ENCODE measurements around the gene MYLK4.

MYLK4 gene

DNA sequence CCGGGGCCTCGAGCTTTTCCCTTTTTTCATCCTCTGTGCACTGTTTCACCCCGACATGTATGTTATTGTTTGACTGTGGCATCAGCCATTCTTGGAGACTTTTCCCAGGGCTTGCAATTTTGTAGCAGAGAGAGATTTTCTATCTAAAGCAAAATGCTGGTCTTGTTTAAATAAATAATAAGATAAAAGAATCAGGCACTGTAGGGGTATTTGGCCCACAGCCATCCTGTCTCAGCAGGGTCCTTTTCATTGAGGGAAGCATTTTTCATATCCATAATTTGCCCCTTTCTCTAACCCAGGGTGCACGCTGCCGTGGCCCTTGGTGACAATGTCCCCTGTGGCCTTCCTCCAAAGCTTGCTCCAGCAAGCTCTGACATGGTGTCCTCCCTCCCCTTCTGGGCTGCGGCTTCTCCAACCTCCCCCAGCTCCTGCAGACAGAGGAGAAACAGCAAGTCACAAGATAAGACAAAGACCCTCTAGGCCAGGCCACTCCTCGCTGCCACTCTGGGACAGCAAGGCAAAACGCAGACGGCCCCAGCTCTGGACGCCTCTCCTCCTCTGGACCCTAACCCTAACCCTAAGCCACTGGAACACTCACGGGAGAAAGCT, 117.6 kb downstream of the MYLK4 start:
- no peak for DNase-seq (ENCODE audit: low read depth in 2 of 2)

DNA sequence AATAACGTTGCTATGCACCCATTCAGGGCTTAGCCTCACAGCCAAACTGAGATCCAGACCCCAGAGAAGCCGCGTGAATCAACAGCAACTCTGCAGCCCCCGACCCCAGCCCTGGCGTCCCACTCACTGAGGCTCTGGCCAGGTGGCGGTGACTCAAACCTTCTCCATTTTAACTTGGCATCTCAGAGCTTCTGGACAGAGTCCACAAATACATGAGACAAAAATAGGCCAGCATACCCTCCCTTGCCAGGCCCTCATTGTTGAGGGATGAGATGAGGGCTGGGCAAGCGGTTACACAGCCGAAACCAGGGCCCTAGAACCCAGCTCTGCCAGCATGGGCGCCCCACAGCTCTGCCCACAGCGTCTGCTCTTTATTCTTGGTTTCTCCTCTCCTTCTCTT, 118.4 kb downstream of the MYLK4 start:
- DNase-seq (ENCODE audit: low read depth in 2 of 2) = no peak

GRCh38 chr6:2630891-2631571, 119.7 kb downstream of the MYLK4 start:
- DNase-seq (ENCODE audit: low read depth in 2 of 2) = no peak

DNA sequence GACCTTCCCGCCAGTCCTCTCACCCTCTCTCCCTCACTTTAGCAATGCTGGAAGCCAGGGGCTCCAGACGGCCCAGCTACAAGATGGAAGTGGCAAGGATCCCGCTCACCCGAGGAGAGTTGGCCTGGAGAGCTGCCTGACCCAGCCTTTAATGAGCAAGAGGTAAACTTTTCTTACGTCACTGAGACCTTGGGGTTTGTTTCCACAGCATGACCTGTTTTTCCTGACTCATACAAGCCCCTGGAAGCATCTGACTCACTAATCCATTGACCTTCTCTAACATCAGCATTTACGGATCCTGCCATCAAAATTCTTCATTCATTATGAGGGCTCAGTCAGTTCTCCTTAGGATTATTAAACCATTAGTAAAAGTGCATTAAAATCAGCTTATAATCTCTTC, 120.4 kb downstream of the MYLK4 start:
- DNase-seq (ENCODE audit: low read depth in 2 of 2) = no peak

DNA sequence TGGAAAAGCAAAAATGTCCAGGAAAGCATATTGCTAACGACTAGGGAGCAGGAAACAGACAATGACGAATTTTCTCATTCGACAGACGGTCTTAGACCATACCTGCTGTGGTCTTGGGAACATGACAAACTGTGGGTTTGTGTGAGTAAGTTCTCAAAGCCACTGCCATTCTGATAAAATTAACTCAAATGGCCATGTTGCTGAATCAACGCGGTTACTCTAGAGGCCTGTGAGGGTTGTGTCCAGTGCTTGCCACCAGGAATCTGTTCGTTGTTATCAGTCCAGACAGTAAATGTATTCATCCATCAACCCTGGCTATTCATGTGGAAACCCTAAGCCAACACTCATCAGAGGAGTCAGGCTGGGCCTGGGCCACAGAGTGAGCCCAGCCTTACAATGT, 124.3 kb downstream of the MYLK4 start:
- no peak for DNase-seq (ENCODE audit: low read depth in 2 of 2)

- DNase-seq (ENCODE audit: low read depth in 2 of 2) = no peak
Measured at GRCh38 chr6:2625581-2625980, 125.1 kb downstream of the MYLK4 start.

DNA sequence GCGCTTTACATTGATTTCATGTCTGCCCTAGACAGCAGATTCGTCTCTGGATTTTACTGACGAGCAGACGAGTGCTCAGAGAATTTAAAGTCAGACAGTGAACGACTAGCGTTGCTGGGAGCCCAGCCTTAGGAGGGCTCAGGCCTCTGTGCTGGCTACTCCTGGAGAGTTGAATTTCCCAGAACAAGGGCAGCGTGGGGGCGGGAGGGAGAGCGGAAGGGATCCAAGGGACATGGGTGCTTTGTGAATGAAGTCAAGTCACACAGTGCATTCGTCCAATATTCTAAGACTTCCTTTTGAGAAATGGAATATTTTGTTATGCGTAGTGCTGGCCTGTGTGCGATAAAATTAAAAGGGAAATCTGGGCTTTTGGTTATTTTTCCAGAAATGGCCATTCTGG, 126.5 kb downstream of the MYLK4 start:
- no peak for DNase-seq (ENCODE audit: low read depth in 2 of 2)

GRCh38 chr6:2623295-2623694, 127.4 kb downstream of the MYLK4 start:
- DNase-seq (ENCODE audit: low read depth in 2 of 2) = no peak

DNA sequence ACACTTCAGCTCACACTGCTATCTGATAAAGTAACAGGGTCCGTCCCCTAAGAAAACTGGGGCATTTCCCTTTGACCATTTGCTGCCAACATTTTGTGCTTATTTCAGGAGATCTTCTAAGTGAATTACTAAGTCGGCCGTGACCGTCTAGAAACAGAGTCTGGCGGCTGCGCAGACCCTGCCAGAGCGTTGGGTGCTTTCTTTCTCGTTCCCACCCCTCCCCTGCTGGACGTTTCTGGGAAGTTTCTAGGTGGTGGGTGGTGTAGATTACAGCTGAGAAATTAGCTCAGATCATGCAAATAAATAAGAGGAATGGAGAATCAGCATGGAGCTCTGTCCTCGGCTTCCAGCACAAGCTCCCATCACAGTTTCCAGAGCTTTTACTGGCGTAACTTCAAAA, 128.1 kb downstream of the MYLK4 start:
- no peak for DNase-seq (ENCODE audit: low read depth in 2 of 2)

GRCh38 chr6:2619651-2620050, 131.1 kb downstream of the MYLK4 start:
- DNase-seq (ENCODE audit: low read depth in 2 of 2) = no peak

- no peak for DNase-seq (ENCODE audit: low read depth in 2 of 2)
Measured at GRCh38 chr6:2617729-2618128, 133.0 kb downstream of the MYLK4 start.

GRCh38 chr6:2616811-2617210, 133.9 kb downstream of the MYLK4 start:
- no peak for DNase-seq (ENCODE audit: low read depth in 2 of 2)

- DNase-seq (ENCODE audit: low read depth in 2 of 2) = no peak
Measured at GRCh38 chr6:2615251-2615650, 135.5 kb downstream of the MYLK4 start.

DNA sequence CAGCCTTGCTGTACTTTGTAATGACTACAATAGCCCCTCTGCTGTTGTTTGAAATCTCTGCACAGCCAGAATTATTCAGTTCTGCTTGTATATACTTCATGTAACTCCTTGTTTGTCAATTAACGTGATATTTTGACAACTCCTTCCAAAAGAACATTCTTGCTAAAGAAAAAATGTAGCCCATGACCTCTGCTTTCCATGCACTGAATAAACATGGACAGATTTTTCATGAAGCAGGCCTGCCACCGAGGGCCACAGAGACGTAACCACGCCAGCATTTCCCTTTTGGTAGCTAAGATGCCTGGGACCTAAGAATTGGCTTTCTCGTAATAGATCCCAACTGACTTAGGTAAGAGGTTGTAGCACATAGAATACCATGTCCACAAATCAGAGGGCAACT, 135.9 kb downstream of the MYLK4 start:
- no peak for DNase-seq (ENCODE audit: low read depth in 2 of 2)

DNA sequence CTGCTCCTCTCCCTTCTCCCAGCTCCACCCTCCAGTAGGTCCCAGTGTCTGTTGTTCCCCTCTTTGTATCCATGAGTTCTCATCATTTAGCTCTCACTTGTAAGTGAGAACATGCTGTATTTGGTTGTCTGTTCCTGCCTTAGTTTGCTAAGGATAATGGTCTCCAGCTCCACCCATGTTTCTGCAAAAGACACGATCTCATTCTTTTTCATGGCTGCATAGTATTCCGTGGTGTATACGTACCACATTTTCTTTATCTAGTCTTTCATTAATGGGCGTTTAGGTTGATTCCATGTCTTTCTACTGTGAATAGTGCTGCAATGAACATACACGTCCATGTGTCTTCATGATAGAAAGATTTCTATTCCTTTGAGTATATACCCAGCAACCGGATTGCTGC, 136.6 kb downstream of the MYLK4 start:
- no peak for DNase-seq (ENCODE audit: low read depth in 2 of 2)
